ENCODE measurements around the gene GALNT5. TPM values are rescaled to one million over a fixed set of nuclear protein-coding genes. Genes with fewer than 3 reads are reported as not detected.

GALNT5 gene
- total RNA-seq, 4 donors from 2014 or later, result 0.13 to 0.83 (median 0.17) TPM; not detected in 1

- no peak overlapping the region for H3K27ac ChIP-seq (replicated peaks in 1 of 4)
- H3K4me1 ChIP-seq, result peaks cover 3 to 22% (median 14%) of the 10 kb centered on the region in 4 donors
- WGBS, result 88% methylated on average over 3 of the region's 3 CpGs
- no peaks in the 10 kb centered on the region for H3K9me3 ChIP-seq
- no peak overlapping the region for H3K4me3 ChIP-seq
- no peaks in the 10 kb centered on the region for H3K36me3 ChIP-seq
- TF ChIP-seq EP300 (IDR thresholded peaks at IDR 0.05) (no peak), POLR2AphosphoS5 (IDR thresholded peaks at IDR 0.05) (no peak), CTCF (IDR thresholded peaks at IDR 0.05) (no peak), POLR2A (IDR thresholded peaks at IDR 0.05; ENCODE audit: low read depth) (no peak)
- no peak for DNase-seq (ENCODE audit: extremely low spot score)
- H3K27me3 ChIP-seq, result no peaks in the 10 kb centered on the region
- intact Hi-C loops (cut with DNase I), result no loop called here
These were observed 879 bp upstream of the GALNT5 start for GRCh38 chr2:157256626-157257025.

GRCh38 chr2:157258520-157259326 lies 1.2 kb downstream of the GALNT5 start:
- Histone ChIP-seq H3K27ac (replicated peaks in 1 of 4) (no peak overlapping the region), H3K4me1 (peaks cover 3 to 22% (median 14%) of the 10 kb centered on the region in 4 donors), H3K27me3 (no peaks in the 10 kb centered on the region), H3K9me3 (no peaks in the 10 kb centered on the region), H3K36me3 (no peaks in the 10 kb centered on the region), H3K4me3 (no peak overlapping the region)
- TF ChIP-seq POLR2AphosphoS5 (IDR thresholded peaks at IDR 0.05) (no peak), EP300 (IDR thresholded peaks at IDR 0.05) (no peak)
- WGBS, result 75% methylated on average over 8 of the region's 8 CpGs
- intact Hi-C loops (cut with DNase I), result no loop called here
- DNase-seq (ENCODE audit: extremely low spot score), result no peak

- no peak for TF ChIP-seq CTCF (IDR thresholded peaks at IDR 0.05)
- no peak for TF ChIP-seq POLR2AphosphoS5 (IDR thresholded peaks at IDR 0.05)
- TF ChIP-seq POLR2A (IDR thresholded peaks at IDR 0.05; ENCODE audit: low read depth), result no peak
- TF ChIP-seq EP300 (IDR thresholded peaks at IDR 0.05), result no peak
- H3K4me1 ChIP-seq, result peaks cover 3 to 22% (median 14%) of the 10 kb centered on the region in 4 donors
- no peaks in the 10 kb centered on the region for H3K27me3 ChIP-seq
- no peaks in the 10 kb centered on the region for H3K9me3 ChIP-seq
- no peaks in the 10 kb centered on the region for H3K36me3 ChIP-seq
- no peak overlapping the region for H3K27ac ChIP-seq (replicated peaks in 1 of 4)
- intact Hi-C loops (cut with DNase I), result no loop called here
- 100% methylated on average over 2 of the region's 2 CpGs for WGBS
- H3K4me3 ChIP-seq, result no peak overlapping the region
- DNase-seq (ENCODE audit: extremely low spot score), result no peak
These were observed 1.9 kb downstream of the GALNT5 start for GRCh38 chr2:157259386-157259785.

- no peaks in the 10 kb centered on the region for H3K36me3 ChIP-seq
- no peaks in the 10 kb centered on the region for H3K9me3 ChIP-seq
- TF ChIP-seq CTCF (IDR thresholded peaks at IDR 0.05), result no peak
- no peak for DNase-seq (ENCODE audit: extremely low spot score)
- WGBS, result 93% methylated on average over 2 of the region's 2 CpGs
- H3K27ac ChIP-seq (replicated peaks in 1 of 4), result no peak overlapping the region
- peaks cover 3 to 22% (median 14%) of the 10 kb centered on the region in 4 donors for H3K4me1 ChIP-seq
- intact Hi-C loops (cut with DNase I), result no loop called here
- no peak overlapping the region for H3K4me3 ChIP-seq
- no peaks in the 10 kb centered on the region for H3K27me3 ChIP-seq
These were observed 2.5 kb downstream of the GALNT5 start for GRCh38 chr2:157259960-157260359.

- TF ChIP-seq POLR2A (IDR thresholded peaks at IDR 0.05; ENCODE audit: low read depth) (no peak), POLR2AphosphoS5 (IDR thresholded peaks at IDR 0.05) (no peak), EP300 (IDR thresholded peaks at IDR 0.05) (no peak), CTCF (IDR thresholded peaks at IDR 0.05) (no peak)
- H3K9me3 ChIP-seq, result no peaks in the 10 kb centered on the region
- DNase-seq (ENCODE audit: extremely low spot score), result no peak
- no peaks in the 10 kb centered on the region for H3K27me3 ChIP-seq
- H3K4me3 ChIP-seq, result no peak overlapping the region
- intact Hi-C loops (cut with DNase I), result no loop called here
- H3K4me1 ChIP-seq, result peaks cover 3 to 22% (median 14%) of the 10 kb centered on the region in 4 donors
- 77% methylated on average over 4 of the region's 4 CpGs for WGBS
- no peak overlapping the region for H3K27ac ChIP-seq (replicated peaks in 1 of 4)
- H3K36me3 ChIP-seq, result no peaks in the 10 kb centered on the region
These were observed 3.2 kb downstream of the GALNT5 start for GRCh38 chr2:157260533-157261198.

All from esophagus muscularis mucosa (tissue), 4 donors.